ENCODE results near the gene ERI2.
"Not testable (repeated sequence)": the region's sequence is repeated elsewhere in the genome, so short reads cannot be mapped to it uniquely, and the experiment has no call there.

GRCh38 chr16:20764448-20764847, 41.8 kb downstream of the ERI2 start:
- TF ChIP-seq EZH2 (IDR thresholded peaks at IDR 0.05); POLR2AphosphoS5 (IDR thresholded peaks at IDR 0.05; ENCODE audit: borderline replicate concordance, low read depth, low read length); FOXP2 (optimal IDR thresholded peaks at IDR 0.05; ENCODE audit: control extremely low read depth, extremely low read length, insufficient read depth): not testable (repeated sequence)

All from SK-N-MC (cell line).